HG03103 (cell line): ENCODE results near the gene CCR5AS.
"Not testable (repeated sequence)": the region's sequence is repeated elsewhere in the genome, so short reads cannot be mapped to it uniquely, and the experiment has no call there.

Experiments used
- ATAC-seq: cut with Tn5 transposase; IDR thresholded peaks from one replicate; pipeline ENCODE4 v1.9.1; 2021; ENCODE audit warnings: low read depth; ENCODE audit not compliant: unreplicated experiment

Gene CCR5AS

DNA sequence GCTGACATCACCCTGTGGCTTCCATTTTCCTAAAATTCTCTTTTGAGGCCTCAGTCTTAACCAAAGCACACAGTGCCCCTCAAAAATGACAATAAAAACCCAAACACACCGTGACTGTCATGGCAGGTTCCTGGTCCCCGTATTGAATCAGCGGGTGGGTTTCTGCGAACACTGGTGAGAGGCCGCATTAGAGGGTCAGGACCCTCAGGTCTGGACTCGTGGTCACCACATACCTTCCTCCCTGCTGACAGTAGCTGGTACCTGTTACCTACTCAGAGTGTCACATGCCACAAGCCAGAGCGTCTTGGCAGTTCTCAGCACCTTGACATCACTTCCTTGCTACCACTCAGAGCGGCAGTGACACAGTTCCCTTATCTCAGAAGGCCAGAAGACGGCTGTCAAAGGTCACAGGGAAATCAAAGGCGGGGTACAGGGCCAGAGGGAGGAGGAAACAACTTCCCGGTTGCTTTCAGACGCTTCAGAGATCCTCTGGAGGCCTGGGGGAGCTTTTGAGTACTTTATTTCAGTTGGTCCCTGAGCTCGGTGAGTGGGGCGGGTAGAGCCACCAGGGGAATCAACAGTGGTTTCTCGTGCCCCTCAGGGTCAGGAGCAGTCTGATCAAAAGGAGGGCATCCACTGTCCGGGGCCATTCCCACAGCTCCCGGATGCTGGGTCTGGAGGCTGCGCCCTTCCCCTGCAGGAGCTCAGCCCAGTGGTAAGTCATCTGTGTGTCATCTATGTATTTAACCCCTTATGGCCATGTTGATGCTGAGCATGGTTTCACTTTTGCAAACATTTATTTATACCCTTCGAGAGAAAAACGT is at the start of gene CCR5AS, which contains the start of gene CCRL2:
TSS of gene CCR5AS (minus strand) at position 279 of the 824 bp plus-strand sequence.
TSS of gene CCRL2 (plus strand) at position 472 of the 824 bp plus-strand sequence. CDS start 821 bp downstream, outside the sequence.
- peak; percentile 54 for ATAC-seq

DNA sequence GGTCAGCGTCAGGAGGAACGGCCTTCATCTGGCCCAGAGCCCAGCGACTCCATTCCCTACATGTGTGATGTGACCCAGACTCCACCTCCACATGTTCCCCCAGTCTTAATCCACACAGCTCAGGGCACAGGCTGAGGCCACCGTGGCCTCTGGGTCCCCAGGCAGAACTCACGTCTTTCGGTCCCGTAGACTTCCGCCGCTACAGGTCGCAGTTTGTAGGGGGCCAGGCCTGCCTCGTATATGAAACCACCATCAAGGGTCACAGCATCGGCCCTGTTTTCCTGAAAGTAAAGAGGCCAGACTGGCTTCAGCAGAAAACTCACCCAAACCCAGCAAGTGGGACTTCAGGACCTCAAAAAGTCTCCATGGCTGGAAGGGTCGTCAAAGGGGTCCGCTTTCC is 49.3 kb upstream of the CCR5AS start:
- ATAC-seq: no peak

- no peak for ATAC-seq
These were observed 48.6 kb upstream of the CCR5AS start for GRCh38 chr3:46455231-46456115.

- ATAC-seq: no peak
These were observed 47.7 kb upstream of the CCR5AS start for GRCh38 chr3:46454606-46455005.

DNA sequence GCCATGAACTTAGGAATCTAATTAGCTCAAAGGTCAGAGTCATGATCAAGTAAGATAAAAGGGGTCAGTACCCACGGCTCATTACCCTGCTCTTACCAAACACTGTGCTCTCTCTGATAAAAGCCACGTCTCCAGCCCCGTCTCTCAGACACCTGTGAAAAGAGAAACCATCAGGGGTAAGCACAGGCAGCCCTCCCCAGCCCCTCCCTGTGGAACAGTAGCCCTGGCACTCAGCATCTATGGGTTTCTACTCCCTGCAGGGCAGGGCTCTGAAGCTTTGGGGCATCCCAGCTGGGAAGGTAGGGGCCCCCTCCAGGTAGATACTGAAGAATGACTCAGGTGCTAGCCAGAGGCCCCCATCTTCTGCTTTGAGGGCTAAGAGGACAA is 47.3 kb upstream of the CCR5AS start:
- no peak for ATAC-seq

DNA sequence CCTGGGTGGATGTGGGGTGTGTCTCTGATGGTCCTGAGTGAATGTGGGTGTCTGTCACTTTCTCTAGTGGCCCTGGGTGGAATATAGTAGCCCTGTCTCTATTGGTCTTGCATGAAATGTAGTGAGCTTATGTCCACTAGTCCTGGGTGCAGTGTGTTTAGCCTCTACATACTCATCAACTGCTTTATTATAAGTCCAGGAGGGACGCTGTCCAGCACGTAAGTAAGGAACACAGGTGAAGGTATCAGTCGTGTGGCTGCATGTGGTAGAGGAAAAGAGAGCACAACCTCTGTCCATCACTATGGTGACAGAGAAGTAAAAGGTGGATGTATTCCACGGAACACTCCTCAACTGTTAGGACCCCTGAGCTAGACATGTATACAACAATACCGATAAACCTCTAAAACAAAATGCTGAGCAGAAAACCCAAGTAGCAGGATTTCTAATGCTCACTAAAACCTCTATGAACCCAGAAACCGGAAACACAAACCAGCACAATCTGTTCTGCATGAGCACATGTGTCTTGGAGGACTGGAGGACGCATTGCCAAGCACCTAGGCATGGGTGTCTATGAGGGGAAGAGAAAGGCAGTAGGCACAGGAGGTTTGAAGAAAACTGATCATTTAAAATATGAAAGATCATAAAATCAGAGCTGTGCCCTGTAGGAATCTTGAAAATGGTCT is 46.8 kb upstream of the CCR5AS start:
- ATAC-seq: no peak

DNA sequence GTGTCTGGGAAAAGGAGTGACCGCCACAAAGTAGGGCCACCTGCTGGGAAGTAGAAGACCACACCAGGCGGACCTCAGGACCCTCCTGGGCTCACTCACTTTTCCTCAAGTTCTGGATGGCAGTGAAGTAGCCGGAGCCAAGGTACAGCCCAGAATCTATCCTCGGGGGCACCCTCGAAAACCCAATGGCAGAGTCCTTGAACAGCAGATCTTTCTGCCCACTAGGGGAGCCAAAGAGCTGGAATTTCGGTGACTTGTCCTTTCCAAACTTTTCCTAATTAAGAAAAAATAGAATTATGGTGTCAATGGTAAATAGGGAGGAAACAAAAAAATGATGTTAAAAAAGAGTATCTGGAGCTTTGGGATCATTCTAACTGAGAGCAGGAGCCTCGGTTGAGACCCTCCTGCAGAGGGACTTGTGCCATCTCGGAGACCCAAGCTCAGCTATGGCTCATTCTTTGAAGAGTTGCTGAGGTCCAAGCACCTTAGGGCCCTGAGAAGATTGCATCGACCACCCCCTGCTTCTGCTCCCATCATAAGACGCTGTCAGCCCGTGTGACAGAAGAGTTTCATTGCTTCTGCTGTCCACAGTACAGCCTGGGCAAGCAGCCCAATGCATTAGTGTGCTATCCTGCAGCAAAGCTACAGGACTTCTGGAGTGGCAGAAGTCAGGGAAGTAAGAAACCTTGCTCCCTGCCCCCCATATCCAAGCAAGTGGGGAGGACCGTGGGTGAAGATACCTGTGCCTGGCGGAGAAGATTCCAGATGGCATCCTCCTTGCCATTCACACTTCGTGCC is 43.1 kb upstream of the CCR5AS start:
- no peak for ATAC-seq

- ATAC-seq: no peak
These were observed 41.9 kb upstream of the CCR5AS start for GRCh38 chr3:46448721-46449120.

- ATAC-seq: no peak
These were observed 40.5 kb upstream of the CCR5AS start for GRCh38 chr3:46447228-46447985.

DNA sequence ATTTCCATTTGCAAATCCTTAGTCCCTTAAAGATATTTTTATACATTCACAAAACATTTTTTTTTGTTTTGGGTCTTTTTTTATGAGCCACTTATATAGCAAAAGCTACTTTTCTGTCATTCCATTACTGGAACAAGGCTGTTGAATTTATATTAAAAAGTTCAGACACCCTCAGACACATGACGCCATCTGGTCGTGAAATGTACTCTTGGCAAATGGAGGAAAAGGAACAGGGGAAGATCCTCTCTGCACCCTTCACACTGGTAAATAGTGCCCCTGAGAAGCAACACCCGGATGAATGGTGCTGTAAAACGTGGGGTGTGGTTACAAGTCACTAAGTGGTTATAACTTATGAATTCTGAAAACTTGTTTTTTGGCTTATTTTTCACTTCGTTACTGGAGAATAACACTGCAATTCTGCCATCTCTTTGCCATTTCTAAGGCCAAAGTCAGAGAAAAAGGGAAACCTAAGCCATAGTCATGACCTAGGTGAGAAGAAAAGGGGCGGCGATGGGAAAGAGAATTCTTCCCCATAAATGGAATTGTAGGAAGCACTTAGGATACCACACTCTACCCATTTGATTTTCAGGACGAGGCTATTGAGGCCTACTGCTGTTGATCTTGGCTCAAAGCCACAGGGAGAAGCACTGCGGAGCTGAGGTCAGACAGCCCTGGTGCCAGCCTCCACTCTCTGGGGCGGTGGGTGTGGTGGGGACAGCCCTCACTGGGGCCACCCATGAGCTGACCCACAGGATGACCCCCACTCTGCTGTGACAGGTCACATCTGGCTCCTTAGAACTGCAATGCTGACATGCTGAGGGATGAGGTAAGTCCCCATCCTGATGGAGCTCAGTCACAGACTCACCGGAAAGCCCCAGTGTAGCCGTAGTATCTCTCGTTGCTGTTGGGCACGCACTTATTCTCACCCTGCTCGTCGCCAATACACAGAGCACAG is 36.0 kb upstream of the CCR5AS start:
- no peak for ATAC-seq

DNA sequence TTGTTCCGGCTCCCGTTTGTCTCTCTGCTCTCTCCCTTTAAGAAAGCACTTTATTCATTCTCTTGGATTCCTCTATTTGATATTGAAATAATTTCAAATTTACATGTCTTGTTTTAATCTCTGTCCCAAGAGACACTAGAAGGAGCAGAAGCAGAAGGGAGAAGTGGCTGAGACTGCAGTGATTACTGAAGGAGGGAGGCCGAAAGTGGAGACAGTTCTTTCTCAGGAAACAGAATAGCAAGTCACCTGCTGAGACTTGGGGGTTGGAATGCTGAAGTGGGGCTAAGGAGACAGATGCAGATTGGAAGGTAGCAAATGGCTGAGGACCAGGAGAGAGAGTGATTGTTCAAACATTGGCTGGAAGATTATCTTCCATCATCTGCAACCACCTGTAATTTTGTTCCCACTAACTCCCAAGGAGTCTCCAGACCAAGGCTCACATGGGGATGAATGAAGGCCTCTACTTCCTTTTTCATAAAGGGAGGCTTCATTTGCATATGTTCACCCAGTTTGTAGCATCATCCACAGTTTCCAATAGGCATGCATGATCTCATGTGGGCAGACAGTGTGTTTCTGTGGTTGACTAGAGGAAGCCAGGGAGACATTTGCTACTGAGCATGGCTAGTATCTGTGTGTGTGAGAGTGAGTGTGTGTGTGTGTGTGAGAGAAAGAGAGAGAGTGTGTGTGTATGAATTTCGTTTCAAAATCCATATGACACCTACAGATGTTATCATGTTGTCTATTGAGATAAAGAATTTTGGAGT is 33.8 kb upstream of the CCR5AS start:
- peak; percentile 67 for ATAC-seq

DNA sequence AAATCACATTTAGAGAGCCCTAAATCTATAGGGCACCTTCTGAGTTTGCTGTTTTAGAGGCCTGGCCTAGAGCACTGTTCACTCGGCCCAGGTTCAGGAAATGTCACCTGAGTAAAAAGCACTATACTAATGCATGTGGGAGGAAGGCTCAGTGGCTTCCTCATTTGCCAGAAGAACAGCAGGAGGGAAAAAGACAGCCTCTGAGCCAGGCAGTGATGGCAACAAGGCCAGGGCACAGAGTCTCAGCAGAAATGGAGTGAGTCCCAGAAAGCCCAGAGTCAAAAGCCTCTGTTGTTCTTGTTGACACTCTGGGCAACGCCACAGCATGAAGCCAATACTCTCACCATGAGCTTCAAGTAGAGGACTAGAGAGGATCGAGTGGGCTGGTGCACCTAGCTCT is 32.0 kb upstream of the CCR5AS start:
- no peak for ATAC-seq

GRCh38 chr3:46435081-46435726 is 28.3 kb upstream of the CCR5AS start:
- no peak for ATAC-seq

- ATAC-seq: no peak
These were observed 27.0 kb upstream of the CCR5AS start for GRCh38 chr3:46433841-46434240.

- ATAC-seq: not testable (repeated sequence)
These were observed 26.3 kb upstream of the CCR5AS start for GRCh38 chr3:46433118-46433517.

GRCh38 chr3:46431905-46432304 is 25.0 kb upstream of the CCR5AS start:
- ATAC-seq: not testable (repeated sequence)

DNA sequence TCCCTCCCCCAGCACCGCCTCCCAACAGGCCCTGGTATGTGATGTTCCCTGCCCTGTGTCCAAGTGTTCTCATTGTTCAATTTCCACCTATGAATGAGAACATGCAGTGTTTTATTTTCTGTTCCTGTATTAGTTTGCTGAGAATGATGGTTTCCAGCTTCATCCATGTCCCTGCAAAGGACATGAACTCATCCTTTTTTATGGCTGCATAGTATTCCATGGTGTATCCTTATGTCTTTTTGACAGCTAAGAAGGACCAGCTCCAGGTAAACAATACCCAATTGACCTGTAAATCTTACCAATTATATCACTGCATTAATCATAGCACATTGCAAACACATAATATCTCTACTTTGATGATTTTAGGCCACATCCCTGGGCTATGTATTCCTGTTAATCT is 24.0 kb upstream of the CCR5AS start:
- not testable (repeated sequence) for ATAC-seq
